Lung (tissue), 12 donors: ENCODE results near the gene HP1BP3. TPM values are rescaled to one million over a fixed set of nuclear protein-coding genes. Genes with fewer than 3 reads are reported as not detected.
A peak's percentile ranks its signal among the peaks of the same experiment; 100 is the strongest.

Source experiments
- ATAC-seq: fragments of 200-7000 bp; cut with Tn5 transposase; one replicate; pipeline ENCODE4 v1.9.1; 2020; ENCODE audit warnings: moderate number of reproducible peaks; ENCODE audit not compliant: insufficient read depth, low FRiP score
- DNase-seq, 3 donors: peaks; one replicate each; pipeline ENCODE4 v3.0.0-alpha.2; 2013 to 2017
- H3K27ac ChIP-seq, 2 donors: one replicate each; pipeline ENCODE4 v1.5.1; 2013; ENCODE audit warnings: mild to moderate bottlenecking in 2 of 2, moderate library complexity in 2 of 2, control low read depth in 1 of 2, inconsistent platforms in 1 of 2, low read depth in 1 of 2, low read length in 1 of 2
- H3K27me3 ChIP-seq, 3 donors: one replicate each; pipeline ENCODE4 v1.5.1; 2013; ENCODE audit warnings: low read length in 2 of 3; ENCODE audit not compliant: control insufficient read depth in 3 of 3, insufficient read depth in 3 of 3
- H3K36me3 ChIP-seq, 4 donors: one replicate each; pipeline ENCODE4 v1.5.1; 2013; ENCODE audit warnings: low read length in 4 of 4, mild to moderate bottlenecking in 1 of 4, moderate library complexity in 1 of 4; ENCODE audit not compliant: control insufficient read depth in 4 of 4, insufficient read depth in 4 of 4
- H3K4me1 ChIP-seq, 5 donors: one replicate each; pipeline ENCODE4 v1.5.1; 2013; ENCODE audit warnings: low read length in 5 of 5, mild to moderate bottlenecking in 2 of 5, moderate library complexity in 1 of 5; ENCODE audit not compliant: control insufficient read depth in 5 of 5, insufficient read depth in 5 of 5
- H3K4me3 ChIP-seq: one replicate; pipeline ENCODE4 v1.5.1; 2013; ENCODE audit warnings: mild to moderate bottlenecking, control low read depth, moderate library complexity
- H3K9ac ChIP-seq, 2 donors: one replicate each; pipeline ENCODE4 v1.5.1; 2013; ENCODE audit warnings: low read length in 2 of 2, control low read depth in 1 of 2; ENCODE audit not compliant: insufficient read depth in 1 of 2
- H3K9me3 ChIP-seq, 4 donors: one replicate each; pipeline ENCODE4 v1.5.1; 2013; ENCODE audit warnings: low read length in 3 of 4, mild to moderate bottlenecking in 1 of 4, moderate library complexity in 1 of 4; ENCODE audit not compliant: control insufficient read depth in 4 of 4, insufficient read depth in 3 of 4
- WGBS, 2 donors: extraction: QIAGEN DNeasy Blood & Tissue Kit; methylation state at CpG; one replicate each; pipeline ENCODE4 v1.1.7; 2013; 5-methylcytosine and 5-hydroxymethylcytosine counted together
- polyA plus RNA-seq, 2 donors: library from polyadenylated mRNA; stranded (reverse); fragments of 200-250 nt; gene quantifications; one replicate each; pipeline ENCODE4 v1.2.1, GENCODE V29; 2013
- total RNA-seq, 2 donors: library from RNA; depleted of rRNA in 1 of 2; stranded (reverse); fragments of >200 nt in 1 of 2; gene quantifications; one replicate each; pipeline ENCODE4 v1.2.1, GENCODE V29; 2014 to 2021
- TF ChIP-seq, protein P1 (sequence below): IDR thresholded peaks from 2 replicates; pipeline ENCODE4 v1.5.1; 2012; ENCODE audit warnings: mild to moderate bottlenecking; ENCODE audit errors: control extremely low read depth, extremely low read depth
- donor health status: control.
- donor health status: control.
- donor health status: Bipolar disorder and iron deficiency.
- donor health status: healthy.
- donor health status: DM: yes; HTN: yes; CAD: no.

Gene HP1BP3
- total and polyA plus RNA-seq, 4 donors = 63.0 to 316 (median 118) TPM

DNA sequence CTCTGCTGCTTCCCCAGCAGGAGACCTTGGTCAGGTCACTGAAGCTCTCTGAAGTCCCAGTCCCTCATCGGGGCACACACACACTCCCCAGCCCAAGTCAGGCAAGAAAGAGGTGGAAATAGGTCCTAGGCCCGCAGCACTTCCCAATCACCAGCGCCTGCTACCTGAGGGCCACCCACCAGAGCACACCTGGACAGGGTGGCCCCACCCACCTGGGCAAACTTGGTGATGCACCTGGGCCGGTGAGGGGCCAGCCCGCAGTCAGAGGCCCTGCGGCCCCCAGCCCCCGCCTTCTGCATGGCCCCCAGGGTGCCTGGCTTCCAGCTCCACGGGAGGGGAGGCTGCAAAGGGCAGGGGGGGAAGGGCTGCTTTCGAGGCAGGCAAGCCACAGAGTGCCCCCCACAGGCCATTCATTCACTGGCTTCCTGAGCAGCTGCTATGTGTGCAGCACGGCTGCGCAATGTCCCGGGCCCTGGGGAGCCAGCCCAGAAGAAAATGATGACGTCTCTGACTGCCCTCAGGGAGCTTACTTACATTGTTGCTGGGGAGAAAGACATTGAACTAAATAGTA is 59.3 kb downstream of the HP1BP3 start:
- peaks cover 0 to 2% (median 0%) of the 10 kb centered on the region in 4 donors for H3K9me3 ChIP-seq
- H3K4me1 ChIP-seq = peaks cover 0 to 12% (median 4%) of the 10 kb centered on the region in 5 donors
- H3K9ac ChIP-seq = no peak overlapping the region
- H3K4me3 ChIP-seq = no peak overlapping the region
- H3K27ac ChIP-seq = no peak overlapping the region
- H3K27me3 ChIP-seq = peaks cover 0 to 40% (median 26%) of the 10 kb centered on the region in 3 donors
- peak in 1 of 3 donors; percentile 12 for DNase-seq
- TF ChIP-seq, protein P1, sequence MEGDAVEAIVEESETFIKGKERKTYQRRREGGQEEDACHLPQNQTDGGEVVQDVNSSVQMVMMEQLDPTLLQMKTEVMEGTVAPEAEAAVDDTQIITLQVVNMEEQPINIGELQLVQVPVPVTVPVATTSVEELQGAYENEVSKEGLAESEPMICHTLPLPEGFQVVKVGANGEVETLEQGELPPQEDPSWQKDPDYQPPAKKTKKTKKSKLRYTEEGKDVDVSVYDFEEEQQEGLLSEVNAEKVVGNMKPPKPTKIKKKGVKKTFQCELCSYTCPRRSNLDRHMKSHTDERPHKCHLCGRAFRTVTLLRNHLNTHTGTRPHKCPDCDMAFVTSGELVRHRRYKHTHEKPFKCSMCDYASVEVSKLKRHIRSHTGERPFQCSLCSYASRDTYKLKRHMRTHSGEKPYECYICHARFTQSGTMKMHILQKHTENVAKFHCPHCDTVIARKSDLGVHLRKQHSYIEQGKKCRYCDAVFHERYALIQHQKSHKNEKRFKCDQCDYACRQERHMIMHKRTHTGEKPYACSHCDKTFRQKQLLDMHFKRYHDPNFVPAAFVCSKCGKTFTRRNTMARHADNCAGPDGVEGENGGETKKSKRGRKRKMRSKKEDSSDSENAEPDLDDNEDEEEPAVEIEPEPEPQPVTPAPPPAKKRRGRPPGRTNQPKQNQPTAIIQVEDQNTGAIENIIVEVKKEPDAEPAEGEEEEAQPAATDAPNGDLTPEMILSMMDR = no peak
- H3K36me3 ChIP-seq = no peaks in the 10 kb centered on the region
- no peak for ATAC-seq
- 50 to 51% methylated on average over 12 to 13 of the region's 13 CpGs for WGBS, 2 donors

DNA sequence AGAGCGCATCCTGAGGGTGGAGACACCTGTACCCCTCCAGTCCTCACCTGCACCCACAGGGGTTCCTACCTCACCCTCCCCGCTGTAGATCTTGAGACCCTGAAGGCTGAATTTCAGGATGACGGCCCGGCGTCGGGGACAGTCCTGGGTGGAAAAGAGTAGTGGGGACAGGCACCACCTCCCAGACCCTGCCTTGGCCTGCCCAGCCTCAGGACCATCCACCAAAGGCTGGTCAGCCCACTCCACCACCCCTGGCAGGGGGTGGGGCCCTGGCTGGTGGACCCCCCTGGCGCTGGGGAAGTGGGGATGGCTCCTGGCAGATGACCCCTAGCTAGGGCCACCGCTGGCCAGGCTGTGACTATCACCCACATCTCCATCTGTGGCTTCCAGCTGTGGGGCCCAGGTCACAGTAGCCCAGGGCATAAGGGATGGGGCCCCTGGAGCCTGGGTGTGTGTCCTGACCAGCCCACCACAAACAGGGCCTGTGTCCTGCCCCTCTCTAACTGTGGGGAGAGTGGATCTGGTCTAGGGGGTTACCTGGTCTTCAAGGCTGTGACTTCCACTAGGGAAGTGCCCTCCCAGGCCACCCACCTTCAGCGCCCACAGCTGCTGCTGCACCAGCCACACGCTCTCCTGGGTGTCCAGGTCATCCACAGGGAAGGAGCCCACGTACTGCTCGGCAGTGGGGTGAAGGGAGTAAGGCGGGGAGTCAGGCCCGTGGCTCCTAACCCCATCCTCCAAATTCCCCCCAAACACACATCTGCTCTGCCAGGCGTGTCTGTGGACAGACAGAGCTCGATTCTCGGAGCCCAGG is 60.0 kb downstream of the HP1BP3 start:
- Histone ChIP-seq H3K36me3 (no peaks in the 10 kb centered on the region), H3K9ac (no peak overlapping the region), H3K4me3 (no peak overlapping the region), H3K9me3 (peaks cover 0 to 2% (median 0%) of the 10 kb centered on the region in 4 donors), H3K4me1 (peaks cover 0 to 6% (median 0%) of the 10 kb centered on the region in 5 donors), H3K27ac (no peak overlapping the region), H3K27me3 (peaks cover 0 to 36% (median 22%) of the 10 kb centered on the region in 3 donors)
- 94 to 96% methylated on average over 17 of the region's 17 CpGs for WGBS, 2 donors
- ATAC-seq (no peak), DNase-seq (peak in 1 of 3 donors; percentile 10)
- TF ChIP-seq, protein P1 = no peak

DNA sequence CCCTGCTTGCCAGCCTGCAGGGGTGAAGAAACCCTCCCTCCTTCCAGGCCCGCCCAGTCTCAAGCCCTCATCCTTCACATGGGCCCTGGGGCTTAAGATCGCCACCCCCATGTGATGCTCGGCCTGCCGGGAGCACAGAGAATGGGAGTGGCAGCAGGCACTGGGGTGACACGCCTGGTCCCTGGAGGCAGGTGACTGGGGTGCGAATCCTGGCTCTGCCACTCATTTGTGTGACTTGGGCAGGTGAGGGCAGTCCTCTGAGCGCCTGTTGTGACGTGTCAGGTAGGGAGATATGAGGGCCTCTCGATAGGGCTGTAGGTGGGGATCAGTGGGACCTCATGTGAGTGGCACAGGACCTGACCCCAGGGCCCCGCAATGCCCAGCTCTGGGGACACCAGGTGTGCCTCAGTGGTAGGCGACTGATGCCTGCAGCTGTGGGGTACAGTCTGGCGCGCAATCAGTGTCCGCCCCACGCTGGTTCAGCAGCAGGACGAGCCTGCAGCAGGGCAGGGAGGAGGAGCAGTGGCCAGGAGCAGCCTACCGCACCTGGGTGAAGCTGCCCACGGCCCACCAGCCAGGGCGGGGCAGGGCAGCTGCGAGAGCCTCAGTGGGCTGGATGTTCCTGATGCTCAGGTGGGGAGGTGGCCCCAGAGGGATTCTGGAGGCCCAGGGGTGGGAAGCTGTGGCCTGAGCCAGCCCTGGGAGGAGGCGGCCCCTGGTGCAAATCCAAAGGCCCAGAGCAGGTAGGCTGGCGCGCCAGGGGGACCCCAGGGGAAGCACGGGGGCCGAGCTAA is 60.8 kb downstream of the HP1BP3 start:
- TF ChIP-seq, protein P1 = no peak
- Histone ChIP-seq H3K9ac (no peak overlapping the region), H3K4me1 (peaks cover 0 to 6% (median 0%) of the 10 kb centered on the region in 5 donors), H3K4me3 (no peak overlapping the region), H3K36me3 (no peaks in the 10 kb centered on the region), H3K27ac (no peak overlapping the region), H3K9me3 (peaks cover 0 to 2% (median 0%) of the 10 kb centered on the region in 4 donors), H3K27me3 (peaks cover 0 to 33% (median 19%) of the 10 kb centered on the region in 3 donors)
- no peak for ATAC-seq
- WGBS, 2 donors = 90 to 93% methylated on average over 24 to 25 of the region's 25 CpGs
- DNase-seq = peak in 1 of 3 donors; percentile 4
